WTC11 (cell line): ENCODE data around the gene TTLL11. TPM values are rescaled to one million over a fixed set of nuclear protein-coding genes. Genes with fewer than 3 reads are reported as not detected.
A peak's percentile ranks its signal among the peaks of the same experiment; 100 is the strongest.

Experiments used
- ATAC-seq: fragments of 200-7000 bp; cut with Tn5 transposase; 2 replicates; pipeline ENCODE4 v1.10.0; 2021; ENCODE audit warnings: mild to moderate bottlenecking, moderate library complexity
- CTCF ChIA-PET: fragments of 300-600 bp; sonication (Branson Sonifier 250); formaldehyde crosslinking; loops from one replicate; lab custom pipeline; 2021; ENCODE audit warnings: antibody characterized with exemption; lab: Charles Lee
- POLR2A ChIA-PET: fragments of 350-600 bp; sonication (Branson Sonifier 250); formaldehyde crosslinking; loops from one replicate; lab custom pipeline; 2021; ENCODE audit warnings: antibody characterized with exemption; lab: Charles Lee
- DNase-seq: peaks from one replicate; pipeline ENCODE4 v3.0.0; 2021; ENCODE audit warnings: low spot score
- H3K27ac Mint-ChIP-seq: 2 replicates; pipeline ENCODE4 v1.8.0; 2021; ENCODE audit warnings: mixed read lengths
- H3K27me3 Mint-ChIP-seq: 2 replicates; pipeline ENCODE4 v1.8.0; 2021; ENCODE audit warnings: low read depth, mild to moderate bottlenecking, moderate library complexity, mixed read lengths
- H3K36me3 Mint-ChIP-seq: 2 replicates; pipeline ENCODE4 v1.8.0; 2021; ENCODE audit warnings: mixed read lengths
- H3K4me1 Mint-ChIP-seq: 2 replicates; pipeline ENCODE4 v1.8.0; 2022; ENCODE audit warnings: mixed read lengths
- H3K4me3 Mint-ChIP-seq: 2 replicates; pipeline ENCODE4 v1.8.0; 2021; ENCODE audit warnings: mild to moderate bottlenecking, moderate library complexity, mixed read lengths
- H3K9me3 Mint-ChIP-seq: 2 replicates; pipeline ENCODE4 v1.8.0; 2021; ENCODE audit warnings: mixed read lengths
- ARID4B ChIP-seq: sonication (generic); formaldehyde crosslinking; IDR thresholded peaks from 2 replicates; pipeline ENCODE4 v1.8.0; 2023; ENCODE audit warnings: missing genetic modification reagents, mild to moderate bottlenecking, borderline replicate concordance
- ATF1 ChIP-seq: sonication (generic); formaldehyde crosslinking; IDR thresholded peaks from 2 replicates; pipeline ENCODE4 v1.8.1; 2023; ENCODE audit warnings: mild to moderate bottlenecking, moderate library complexity, missing genetic modification reagents
- HMGA2 ChIP-seq: fragments of 250-450 bp; sonication (Bioruptor Pico); IDR thresholded peaks from 2 replicates; pipeline ENCODE4 v1.4.0; 2021; ENCODE audit warnings: mild to moderate bottlenecking, moderate library complexity
- HMGXB4 ChIP-seq: sonication (generic); formaldehyde crosslinking; IDR thresholded peaks from 2 replicates; pipeline ENCODE4 v1.8.1; 2023; ENCODE audit warnings: mild to moderate bottlenecking, moderate library complexity, missing genetic modification reagents
- IRF2 ChIP-seq: sonication (generic); formaldehyde crosslinking; IDR thresholded peaks from 2 replicates; pipeline ENCODE4 v1.8.0; 2022; ENCODE audit warnings: low read depth, missing genetic modification reagents, borderline replicate concordance
- MAX ChIP-seq: sonication (generic); formaldehyde crosslinking; IDR thresholded peaks from 2 replicates; pipeline ENCODE4 v1.8.0; 2022; ENCODE audit warnings: mild to moderate bottlenecking, missing genetic modification reagents
- NFE2L1 ChIP-seq: sonication (generic); formaldehyde crosslinking; IDR thresholded peaks from 2 replicates; pipeline ENCODE4 v1.8.1; 2023; ENCODE audit warnings: missing genetic modification reagents
- NR1H2 ChIP-seq: sonication (generic); formaldehyde crosslinking; IDR thresholded peaks from 2 replicates; pipeline ENCODE4 v1.9.0; 2021; ENCODE audit warnings: mild to moderate bottlenecking, moderate library complexity, missing genetic modification reagents
- NR3C1 ChIP-seq: sonication (generic); formaldehyde crosslinking; conservative IDR thresholded peaks from 2 replicates; pipeline ENCODE4 v1.8.1; 2023; ENCODE audit warnings: low read depth, mild to moderate bottlenecking, missing genetic modification reagents
- PRDM15 ChIP-seq: sonication (generic); formaldehyde crosslinking; IDR thresholded peaks from 2 replicates; pipeline ENCODE4 v1.8.0; 2022; ENCODE audit warnings: missing genetic modification reagents
- TEAD4 ChIP-seq: sonication (generic); formaldehyde crosslinking; IDR thresholded peaks from 2 replicates; pipeline ENCODE4 v1.8.0; 2022; ENCODE audit warnings: mild to moderate bottlenecking, missing genetic modification reagents
- ZBTB21 ChIP-seq: sonication (generic); formaldehyde crosslinking; IDR thresholded peaks from 2 replicates; pipeline ENCODE4 v1.8.1; 2023; ENCODE audit warnings: mild to moderate bottlenecking, missing genetic modification reagents, borderline replicate concordance
- ZNF121 ChIP-seq: sonication (generic); formaldehyde crosslinking; IDR thresholded peaks from 2 replicates; pipeline ENCODE4 v1.8.0; 2023; ENCODE audit warnings: missing genetic modification reagents
- ZNF281 ChIP-seq: sonication (generic); formaldehyde crosslinking; IDR thresholded peaks from 2 replicates; pipeline ENCODE4 v1.8.0; 2023; ENCODE audit warnings: mild to moderate bottlenecking, missing genetic modification reagents
- ZNF423 ChIP-seq: fragments of 250-450 bp; sonication (Bioruptor Pico); IDR thresholded peaks from 2 replicates; pipeline ENCODE4 v2.1.2; 2022; ENCODE audit warnings: mild to moderate bottlenecking, moderate library complexity
- total RNA-seq: library from RNA; stranded (reverse); gene quantifications from 3 replicates; pipeline ENCODE4 v1.2.3, GENCODE V29; 2021

The TTLL11 gene
- total RNA-seq, 1 experiment from 2014 or later = 1.1 TPM

GRCh38 chr9:122126331-122127261 is 33.5 kb upstream of the TTLL11 start:
- Mint-ChIP-seq H3K36me3 (no peaks in the 10 kb centered on the region), H3K27ac (no peak overlapping the region), H3K4me1 (peaks cover 30% of the 10 kb centered on the region), H3K4me3 (peak overlapping the region; percentile 73), H3K9me3 (no peaks in the 10 kb centered on the region), H3K27me3 (peaks cover 50% of the 10 kb centered on the region)
- peak; percentile 53 for DNase-seq
- peak; percentile 46 for ATAC-seq
- POLR2A ChIA-PET = interaction anchor here (0.5 to 1.5 kb wide), 4 partner anchors 11 to 138 kb away, joined by 3 to 4 read pairs (median 3); partner anchors contain the start of genes MRRF and RBM18
- TF ChIP-seq HMGXB4 (CRISPR knock-in tag) = no peak; the same call in 1 of the 2 replicates
- no peak for TF ChIP-seq HMGA2 (CRISPR knock-in tag)
- no peak for TF ChIP-seq MAX (CRISPR knock-in tag)
- 0 out of 2 replicates have a peak, but pooled peaks have one; percentile 24 for TF ChIP-seq TEAD4 (CRISPR knock-in tag)
- TF ChIP-seq NR3C1 (CRISPR knock-in tag) = no peak
- TF ChIP-seq PRDM15 (CRISPR knock-in tag) = no peak
- TF ChIP-seq ZNF121 (CRISPR knock-in tag) = peak; percentile 54
- 0 out of 2 replicates have a peak, but pooled peaks have one; percentile 11 for TF ChIP-seq ZNF281
- peak; percentile 26; the same call in 1 of the 2 replicates for TF ChIP-seq ZNF423 (CRISPR knock-in tag)
- CTCF ChIA-PET = interaction anchor here (0.5 to 24.3 kb wide), 29 partner anchors 8 to 833 kb away, joined by 3 to 627 read pairs (median 8); partner anchors contain the start of genes MORN5, MRRF, NDUFA8 and PTGS1

- Mint-ChIP-seq H3K9me3 (no peaks in the 10 kb centered on the region), H3K27ac (no peak overlapping the region), H3K36me3 (no peaks in the 10 kb centered on the region), H3K4me1 (peaks cover 21% of the 10 kb centered on the region), H3K27me3 (peaks cover 43% of the 10 kb centered on the region), H3K4me3 (peak overlapping the region; percentile 73)
- CTCF ChIA-PET = interaction anchor here (0.5 to 24.3 kb wide), 50 partner anchors 9 to 834 kb away, joined by 3 to 627 read pairs (median 6); partner anchors contain the start of genes MORN5, MRRF, NDUFA8 and PTGS1
- POLR2A ChIA-PET = interaction anchor here (0.5 to 1.5 kb wide), 4 partner anchors 10 to 139 kb away, joined by 3 to 4 read pairs (median 3); partner anchors contain the start of genes MRRF and RBM18
- DNase-seq (no peak), ATAC-seq (peak; percentile 8)
- TF ChIP-seq IRF2 = no peak
- TF ChIP-seq NR1H2 (CRISPR knock-in tag) = no peak
- TF ChIP-seq ARID4B (CRISPR knock-in tag) = no peak
- TF ChIP-seq MAX (CRISPR knock-in tag) = peak; percentile 46; the same call in 1 of the 2 replicates
- TF ChIP-seq ATF1 (CRISPR knock-in tag) = no peak
- no peak for TF ChIP-seq NFE2L1 (CRISPR knock-in tag)
- peak; percentile 45; the same call in 1 of the 2 replicates for TF ChIP-seq ZNF121 (CRISPR knock-in tag)
- no peak for TF ChIP-seq ZBTB21 (CRISPR knock-in tag)
Measured at GRCh38 chr9:122125509-122126330, 32.6 kb upstream of the TTLL11 start.
